ENCODE measurements around the gene PDS5A. TPM values are rescaled to one million over a fixed set of nuclear protein-coding genes. Genes with fewer than 3 reads are reported as not detected.

Gene PDS5A
- total and polyA plus RNA-seq, 2 donors (not counting 3 experiments of a cell fraction or from before 2014, with no cell fraction given) = 17.5 to 80.8 TPM

- peak overlapping the region in 1 of 3 experiments; percentile 35 for H3K4me3 ChIP-seq (replicated peaks in 1 of 3; ENCODE audit: insufficient read depth in 1 of 3, low read depth in 1 of 3, low read length in 3 of 3)
- TF ChIP-seq CTCF (IDR thresholded peaks at IDR 0.05; ENCODE audit: extremely low read depth in 1 of 2, insufficient read depth in 1 of 2, low read depth in 1 of 2, low read length in 2 of 2) (no peak), JUN (IDR thresholded peaks at IDR 0.05; ENCODE audit: borderline replicate concordance, insufficient read depth, insufficient read length, low read depth) (peak; percentile 56), POLR2AphosphoS5 (IDR thresholded peaks at IDR 0.05; ENCODE audit: insufficient read depth, low read depth, low read length) (peak; percentile 38), GATA2 (IDR thresholded peaks at IDR 0.05; ENCODE audit: insufficient read depth, insufficient read length, low read depth, low read length) (no peak), FOS (IDR thresholded peaks at IDR 0.05; ENCODE audit: borderline replicate concordance, insufficient read depth, low read length) (peak; percentile 56)
- BruUV-seq (replicated peaks) = no TSS peak
- H3K9me3 ChIP-seq (replicated peaks; ENCODE audit: control insufficient read depth, insufficient read depth, low read length) = no peaks in the 10 kb centered on the region
- peak overlapping the region; percentile 84 for H3K4me2 ChIP-seq (ENCODE audit: insufficient read depth, low read length)
- H3K27me3 ChIP-seq (ENCODE audit: control insufficient read depth in 2 of 2, insufficient read depth in 2 of 2, low read length in 2 of 2) = no peaks in the 10 kb centered on the region
- DNase-seq (ENCODE audit: low read depth, low spot score) (peak; percentile 92), FAIRE-seq (peak; percentile 89)
- peaks cover 16% of the 10 kb centered on the region for H3K4me1 ChIP-seq (ENCODE audit: control insufficient read depth, extremely low read depth, insufficient read depth, low read length)
- dilution Hi-C loops (cut with MboI; ENCODE audit: extremely low pct_ligation_motif_present, low sequenced_read_pairs) (no loop called here), intact Hi-C loops (cut with micrococcal nuclease) (loop anchor here (2.0 to 5.0 kb wide), 3 partner anchors 43 to 157 kb away; partner anchors contain the start of genes PDS5A and UBE2K)
- peak overlapping the region; percentile 72 for H2AFZ ChIP-seq (ENCODE audit: low read depth, low read length)
- peak overlapping the region; percentile 88 for H3K27ac ChIP-seq (ENCODE audit: insufficient read depth, low read depth, low read length)
- H4K20me1 ChIP-seq (replicated peaks; ENCODE audit: control insufficient read depth, extremely low read depth, insufficient read depth, low read length) = no peaks in the 10 kb centered on the region
- H3K9me1 ChIP-seq (replicated peaks; ENCODE audit: control insufficient read depth, extremely low read depth, insufficient read depth, low read length) = no peaks in the 10 kb centered on the region
- H3K79me2 ChIP-seq (ENCODE audit: control insufficient read depth, insufficient read depth, low read length) = no peaks in the 10 kb centered on the region
- CTCF ChIA-PET = interaction anchor here (1.4 to 1.6 kb wide), 2 partner anchors 9 kb away, joined by 3 to 4 read pairs; no protein-coding TSS in a partner anchor
- POLR2A ChIA-PET = no interaction called here
- peaks cover 2 to 3% of the 10 kb centered on the region in 2 experiments for H3K36me3 ChIP-seq (ENCODE audit: control insufficient read depth in 2 of 2, extremely low read depth in 1 of 2, insufficient read depth in 2 of 2, low read length in 2 of 2)
- peak overlapping the region; percentile 34 for H3K9ac ChIP-seq (replicated peaks; ENCODE audit: extremely low read depth, insufficient read depth, low read length)
Observed at GRCh38 chr4:39820186-39820585, 157.5 kb downstream of the PDS5A start.
